Activated CD4-positive, CD25-positive, alpha-beta regulatory T cell treated with anti-CD3 and anti-CD28 coated beads, Interleukin-2, amount 50 U/mL, for 16 hours (primary cell): ENCODE results near the gene RGS18.
"Not testable (repeated sequence)": the region's sequence is repeated elsewhere in the genome, so short reads cannot be mapped to it uniquely, and the experiment has no call there.

ENCODE experiments used
- DNase-seq: peaks from one replicate; pipeline ENCODE4 v3.0.0-alpha.2; 2020; ENCODE audit warnings: low read depth, low spot score

RGS18 gene

GRCh38 chr1:192158181-192158580 is at the start of gene RGS18:
Gene RGS18 (plus strand): TSS chr1:192158462. CDS start chr1:192158638, 176 bp downstream.
- no peak for DNase-seq

GRCh38 chr1:192109576-192109975 is 48.7 kb upstream of the RGS18 start:
- DNase-seq: no peak

GRCh38 chr1:192115000-192115399 is 43.3 kb upstream of the RGS18 start:
- no peak for DNase-seq

- DNase-seq: no peak
Measured at GRCh38 chr1:192118881-192119405, 39.3 kb upstream of the RGS18 start.

GRCh38 chr1:192119701-192120100 is 38.6 kb upstream of the RGS18 start:
- no peak for DNase-seq

GRCh38 chr1:192122668-192123067 is 35.6 kb upstream of the RGS18 start:
- no peak for DNase-seq

GRCh38 chr1:192123212-192123611 is 35.0 kb upstream of the RGS18 start:
- no peak for DNase-seq

- no peak for DNase-seq
Measured at GRCh38 chr1:192126030-192126619, 32.1 kb upstream of the RGS18 start.

- no peak for DNase-seq
Measured at GRCh38 chr1:192130175-192130574, 28.1 kb upstream of the RGS18 start.

GRCh38 chr1:192130865-192131264 is 27.4 kb upstream of the RGS18 start:
- DNase-seq: not testable (repeated sequence)

GRCh38 chr1:192131914-192132313 is 26.3 kb upstream of the RGS18 start:
- no peak for DNase-seq

GRCh38 chr1:192133350-192133926 is 24.8 kb upstream of the RGS18 start:
- DNase-seq: no peak

- no peak for DNase-seq
Measured at GRCh38 chr1:192140382-192140781, 17.9 kb upstream of the RGS18 start.

- DNase-seq: no peak
Measured at GRCh38 chr1:192147221-192147620, 11.0 kb upstream of the RGS18 start.

- no peak for DNase-seq
Measured at GRCh38 chr1:192147696-192148095, 10.6 kb upstream of the RGS18 start.

- DNase-seq: no peak
Measured at GRCh38 chr1:192151176-192151575, 7.1 kb upstream of the RGS18 start.

- DNase-seq: no peak
Measured at GRCh38 chr1:192153276-192153675, 5.0 kb upstream of the RGS18 start.

- no peak for DNase-seq
Measured at GRCh38 chr1:192157067-192157466, 1.2 kb upstream of the RGS18 start.

- DNase-seq: no peak
Measured at GRCh38 chr1:192159014-192159413, 752 bp downstream of the RGS18 start.

GRCh38 chr1:192159781-192160180 is 1.5 kb downstream of the RGS18 start:
- DNase-seq: no peak

GRCh38 chr1:192160196-192160595 is 1.9 kb downstream of the RGS18 start:
- DNase-seq: no peak

GRCh38 chr1:192161976-192162375 is 3.7 kb downstream of the RGS18 start:
- no peak for DNase-seq

GRCh38 chr1:192162376-192162775 is 4.1 kb downstream of the RGS18 start:
- no peak for DNase-seq
